Uterus (tissue), 2 donors: ENCODE data around the gene NYAP1.

Source experiments
- POLR2A ChIP-seq, 2 donors: fragments of 450-650 bp; IDR thresholded peaks; one replicate each; pipeline ENCODE4 v1.6.1; 2016; ENCODE audit warnings: antibody characterized with exemption in 2 of 2, mild to moderate bottlenecking in 1 of 2, moderate library complexity in 1 of 2
- TF ChIP-seq, protein P1 (sequence below), 4 experiments: fragments of 200-600 bp in 2 of 4; fragments of 450-650 bp in 2 of 4; sonication (generic) in 2 of 4; IDR thresholded peaks; one replicate each; pipeline ENCODE4 v1.5.1; 2016 to 2019; ENCODE audit warnings: antibody characterized with exemption in 4 of 4, mild to moderate bottlenecking in 2 of 4, moderate library complexity in 1 of 4

- TF ChIP-seq, protein P1, sequence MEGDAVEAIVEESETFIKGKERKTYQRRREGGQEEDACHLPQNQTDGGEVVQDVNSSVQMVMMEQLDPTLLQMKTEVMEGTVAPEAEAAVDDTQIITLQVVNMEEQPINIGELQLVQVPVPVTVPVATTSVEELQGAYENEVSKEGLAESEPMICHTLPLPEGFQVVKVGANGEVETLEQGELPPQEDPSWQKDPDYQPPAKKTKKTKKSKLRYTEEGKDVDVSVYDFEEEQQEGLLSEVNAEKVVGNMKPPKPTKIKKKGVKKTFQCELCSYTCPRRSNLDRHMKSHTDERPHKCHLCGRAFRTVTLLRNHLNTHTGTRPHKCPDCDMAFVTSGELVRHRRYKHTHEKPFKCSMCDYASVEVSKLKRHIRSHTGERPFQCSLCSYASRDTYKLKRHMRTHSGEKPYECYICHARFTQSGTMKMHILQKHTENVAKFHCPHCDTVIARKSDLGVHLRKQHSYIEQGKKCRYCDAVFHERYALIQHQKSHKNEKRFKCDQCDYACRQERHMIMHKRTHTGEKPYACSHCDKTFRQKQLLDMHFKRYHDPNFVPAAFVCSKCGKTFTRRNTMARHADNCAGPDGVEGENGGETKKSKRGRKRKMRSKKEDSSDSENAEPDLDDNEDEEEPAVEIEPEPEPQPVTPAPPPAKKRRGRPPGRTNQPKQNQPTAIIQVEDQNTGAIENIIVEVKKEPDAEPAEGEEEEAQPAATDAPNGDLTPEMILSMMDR (IDR thresholded peaks at IDR 0.05): no peak
- TF ChIP-seq POLR2A (IDR thresholded peaks at IDR 0.05): no peak
Measured at GRCh38 chr7:100539436-100540006, 55.8 kb downstream of the NYAP1 start.
